Natural killer cell (primary cell): Measurements from ENCODE around the gene PLAAT4. TPM values are rescaled to one million over a fixed set of nuclear protein-coding genes. Genes with fewer than 3 reads are reported as not detected.

Source experiments
- ATAC-seq, 3 donors: fragments of 150-1000 bp in 2 of 3; fragments of 200-7000 bp in 1 of 3; cut with Tn5 transposase; 1 replicate in 1 of 3; 2 replicates in 2 of 3; pipeline ENCODE4 v1.10.0; 2021; ENCODE audit warnings: mild to moderate bottlenecking in 2 of 3, moderate library complexity in 2 of 3
- DNase-seq, 2 donors: peaks; one replicate each; pipeline versions ENCODE4 v3.0.0 to v3.0.0-alpha.2; 2013 to 2021; ENCODE audit warnings: mixed read lengths in 1 of 2
- H3K27ac ChIP-seq: one replicate; pipeline ENCODE4 v1.5.1; 2013; ENCODE audit warnings: mild to moderate bottlenecking, low read length
- H3K27me3 ChIP-seq: one replicate; pipeline ENCODE4 v1.6.1; 2013; ENCODE audit warnings: low read length; ENCODE audit not compliant: control insufficient read depth, insufficient read depth
- H3K36me3 ChIP-seq: one replicate; pipeline ENCODE4 v1.6.1; 2013; ENCODE audit warnings: low read length; ENCODE audit not compliant: control insufficient read depth, insufficient read depth
- H3K4me1 ChIP-seq: one replicate; pipeline ENCODE4 v1.6.1; 2013; ENCODE audit warnings: low read length; ENCODE audit not compliant: control insufficient read depth, insufficient read depth
- H3K4me3 ChIP-seq: one replicate; pipeline ENCODE4 v1.5.1; 2013; ENCODE audit warnings: low read length
- H3K9me3 ChIP-seq: one replicate; pipeline ENCODE4 v1.6.1; 2013; ENCODE audit warnings: low read length; ENCODE audit not compliant: control insufficient read depth, insufficient read depth
- H3K27ac Mint-ChIP-seq, 2 donors: one replicate each; pipeline ENCODE4 v1.8.0; 2022; ENCODE audit warnings: mild to moderate bottlenecking in 2 of 2, mixed read lengths in 2 of 2, moderate library complexity in 1 of 2
- H3K27me3 Mint-ChIP-seq, 2 donors: one replicate each; pipeline ENCODE4 v1.8.0; 2022; ENCODE audit warnings: low read depth in 2 of 2, mixed read lengths in 2 of 2
- H3K36me3 Mint-ChIP-seq: one replicate; pipeline ENCODE4 v1.8.0; 2022; ENCODE audit warnings: mixed read lengths
- H3K4me1 Mint-ChIP-seq, 2 donors: one replicate each; pipeline ENCODE4 v1.8.0; 2022; ENCODE audit warnings: mixed read lengths in 2 of 2
- H3K4me3 Mint-ChIP-seq: one replicate; pipeline ENCODE4 v1.8.0; 2022; ENCODE audit warnings: mild to moderate bottlenecking, moderate library complexity, mixed read lengths
- H3K9me3 Mint-ChIP-seq, 2 donors: one replicate each; pipeline ENCODE4 v1.8.0; 2022; ENCODE audit warnings: mixed read lengths in 2 of 2
- WGBS: methylation state at CpG from one replicate; pipeline ENCODE4 v1.1.7; 2013; ENCODE audit warnings: missing lambda C conversion rate; ENCODE audit not compliant: insufficient coverage; 5-methylcytosine and 5-hydroxymethylcytosine counted together
- intact Hi-C: fragments of 100-400 bp; cut with micrococcal nuclease; formaldehyde crosslinking; loops from one replicate; pipeline ENCODE4 v1.14.2; 2022
- total RNA-seq, 4 donors: library from RNA; stranded (reverse); fragments of 120-200 nt in 1 of 4; gene quantifications; one replicate each; pipeline versions ENCODE4 v1.2.3 to v1.2.4, GENCODE V29; 2013 to 2022
- TF ChIP-seq, protein P1 (sequence below): fragments of 200-600 bp; IDR thresholded peaks from one replicate; pipeline ENCODE4 v1.8.0; 2022; ENCODE audit warnings: antibody characterized with exemption

The PLAAT4 gene
- total RNA-seq, 3 donors from 2014 or later (not counting 1 experiment from before 2014, with no cell fraction given) = 204 to 215 (median 210) TPM

GRCh38 chr11:63490551-63491239 lies 45.9 kb upstream of the PLAAT4 start, which contains the start of gene PLAAT5:
Gene PLAAT5 (minus strand): TSS chr11:63491167. CDS start chr11:63491034, 133 bp downstream.
- intact Hi-C loops = no loop called here
- H3K4me3 ChIP-seq = no peak within 1 kb of the TSS
- peak within 1 kb of the TSS in 1 of 2 donors; percentile 78 for H3K27ac Mint-ChIP-seq

GRCh38 chr11:63491240-63491587 lies 45.4 kb upstream of the PLAAT4 start:
- Mint-ChIP-seq H3K9me3 (no peaks in the 10 kb centered on the region), H3K4me3 (peak overlapping the region; percentile 90), H3K27me3 (peaks cover 15 to 25% of the 10 kb centered on the region in 2 donors), H3K4me1 (peaks cover 14 to 25% of the 10 kb centered on the region in 2 donors), H3K36me3 (no peaks in the 10 kb centered on the region), H3K27ac (peak overlapping the region in 1 of 2 donors; percentile 78)
- Histone ChIP-seq H3K27ac (no peak overlapping the region), H3K4me3 (no peak overlapping the region), H3K36me3 (no peaks in the 10 kb centered on the region), H3K9me3 (no peaks in the 10 kb centered on the region), H3K4me1 (peaks cover 5% of the 10 kb centered on the region), H3K27me3 (peaks cover 8% of the 10 kb centered on the region)
- intact Hi-C loops = no loop called here
- DNase-seq (no peak), ATAC-seq (no peak)
- TF ChIP-seq, protein P1, sequence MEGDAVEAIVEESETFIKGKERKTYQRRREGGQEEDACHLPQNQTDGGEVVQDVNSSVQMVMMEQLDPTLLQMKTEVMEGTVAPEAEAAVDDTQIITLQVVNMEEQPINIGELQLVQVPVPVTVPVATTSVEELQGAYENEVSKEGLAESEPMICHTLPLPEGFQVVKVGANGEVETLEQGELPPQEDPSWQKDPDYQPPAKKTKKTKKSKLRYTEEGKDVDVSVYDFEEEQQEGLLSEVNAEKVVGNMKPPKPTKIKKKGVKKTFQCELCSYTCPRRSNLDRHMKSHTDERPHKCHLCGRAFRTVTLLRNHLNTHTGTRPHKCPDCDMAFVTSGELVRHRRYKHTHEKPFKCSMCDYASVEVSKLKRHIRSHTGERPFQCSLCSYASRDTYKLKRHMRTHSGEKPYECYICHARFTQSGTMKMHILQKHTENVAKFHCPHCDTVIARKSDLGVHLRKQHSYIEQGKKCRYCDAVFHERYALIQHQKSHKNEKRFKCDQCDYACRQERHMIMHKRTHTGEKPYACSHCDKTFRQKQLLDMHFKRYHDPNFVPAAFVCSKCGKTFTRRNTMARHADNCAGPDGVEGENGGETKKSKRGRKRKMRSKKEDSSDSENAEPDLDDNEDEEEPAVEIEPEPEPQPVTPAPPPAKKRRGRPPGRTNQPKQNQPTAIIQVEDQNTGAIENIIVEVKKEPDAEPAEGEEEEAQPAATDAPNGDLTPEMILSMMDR = no peak
- WGBS = 2% methylated on average over 12 of the region's 13 CpGs

More at GRCh38 chr11:63490551-63491239, 45.9 kb upstream of the PLAAT4 start, which contains the start of gene PLAAT5:
- Histone ChIP-seq H3K27me3 (peaks cover 8% of the 10 kb centered on the region), H3K27ac (no peak within 1 kb of the TSS), H3K9me3 (no peaks in the 10 kb centered on the region), H3K4me1 (peaks cover 5% of the 10 kb centered on the region), H3K36me3 (no peaks in the 10 kb centered on the region)
- TF ChIP-seq, protein P1 = no peak
- Mint-ChIP-seq H3K9me3 (peaks cover 0 to 2% of the 10 kb centered on the region in 2 donors), H3K27me3 (peaks cover 14 to 26% of the 10 kb centered on the region in 2 donors), H3K4me1 (peaks cover 14 to 25% of the 10 kb centered on the region in 2 donors), H3K36me3 (peaks cover 2% of the 10 kb centered on the region), H3K4me3 (peak within 1 kb of the TSS; percentile 90)
- DNase-seq (peak in 1 of 2 donors; percentile 35), ATAC-seq (peak; percentile 70 to 86 (median 83))
- WGBS = 20% methylated on average over 60 of the region's 60 CpGs

- Mint-ChIP-seq H3K36me3 (no peaks in the 10 kb centered on the region), H3K27ac (no peak overlapping the region), H3K27me3 (peaks cover 20 to 31% of the 10 kb centered on the region in 2 donors), H3K9me3 (no peaks in the 10 kb centered on the region), H3K4me3 (peak overlapping the region; percentile 36), H3K4me1 (peaks cover 14 to 25% of the 10 kb centered on the region in 2 donors)
- Histone ChIP-seq H3K4me1 (peaks cover 5% of the 10 kb centered on the region), H3K27me3 (peaks cover 8% of the 10 kb centered on the region), H3K27ac (no peak overlapping the region), H3K9me3 (no peaks in the 10 kb centered on the region), H3K36me3 (no peaks in the 10 kb centered on the region), H3K4me3 (no peak overlapping the region)
- intact Hi-C loops = no loop called here
- peak in 1 of 2 donors; percentile 28 for DNase-seq
- TF ChIP-seq, protein P1 = no peak
- WGBS = 66% methylated on average over 9 of the region's 11 CpGs
- peak in 1 of 3 donors; percentile 60 for ATAC-seq
These were observed 44.8 kb upstream of the PLAAT4 start for GRCh38 chr11:63491636-63492372.
